Fibroblast of skin of back (primary cell): Measurements from ENCODE around the gene COCH. TPM values are rescaled to one million over a fixed set of nuclear protein-coding genes. Genes with fewer than 3 reads are reported as not detected.

ENCODE experiments used
- DNase-seq: peaks from one replicate; pipeline ENCODE4 v3.0.0-alpha.2; 2013
- polyA plus RNA-seq, 2 experiments: library from polyadenylated mRNA; unstranded; fragments of 120-200 nt; gene quantifications; one replicate each; pipeline ENCODE4 v1.2.1, GENCODE V29; 2013; ENCODE audit not compliant: insufficient read length in 2 of 2

The COCH gene
- 4.3 TPM for polyA plus RNA-seq (2013, experiment 1 of 2; ENCODE audit: insufficient read length)
- polyA plus RNA-seq (2013, experiment 2 of 2; ENCODE audit: insufficient read length) = 2.1 TPM

DNA sequence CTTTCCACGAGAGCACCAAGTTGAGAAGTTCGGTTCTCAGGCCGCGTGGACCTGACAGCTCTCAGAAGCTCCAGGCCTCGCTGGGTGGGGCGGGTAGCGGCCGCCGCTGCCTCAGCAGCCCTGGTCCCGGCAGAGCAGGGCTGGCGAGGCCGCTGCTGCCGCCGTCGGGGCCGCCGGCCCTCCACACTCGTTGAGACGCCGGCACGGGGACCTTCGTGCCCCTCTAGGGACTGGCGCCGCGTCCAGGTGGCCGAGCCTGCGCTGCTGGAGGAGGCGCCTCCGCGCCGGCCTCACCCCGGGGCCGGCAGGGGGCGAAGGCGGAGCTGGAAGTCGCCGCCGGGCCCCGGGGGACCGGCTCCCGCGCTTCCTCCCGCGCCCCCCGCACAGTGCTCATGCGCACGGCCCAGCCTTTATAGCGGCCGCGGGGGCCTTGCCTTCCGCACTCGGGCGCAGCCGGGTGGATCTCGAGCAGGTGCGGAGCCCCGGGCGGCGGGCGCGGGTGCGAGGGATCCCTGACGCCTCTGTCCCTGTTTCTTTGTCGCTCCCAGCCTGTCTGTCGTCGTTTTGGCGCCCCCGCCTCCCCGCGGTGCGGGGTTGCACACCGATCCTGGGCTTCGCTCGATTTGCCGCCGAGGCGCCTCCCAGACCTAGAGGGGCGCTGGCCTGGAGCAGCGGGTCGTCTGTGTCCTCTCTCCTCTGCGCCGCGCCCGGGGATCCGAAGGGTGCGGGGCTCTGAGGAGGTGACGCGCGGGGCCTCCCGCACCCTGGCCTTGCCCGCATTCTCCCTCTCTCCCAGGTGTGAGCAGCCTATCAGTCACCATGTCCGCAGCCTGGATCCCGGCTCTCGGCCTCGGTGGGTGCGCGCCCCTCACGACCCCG lies at the start of gene COCH:
TSS of gene COCH (plus strand) at position 440 of the 879 bp plus-strand sequence. CDS start at position 820, 380 bp downstream.
- peak; percentile 20 for DNase-seq

GRCh38 chr14:30826070-30826469 lies 48.3 kb upstream of the COCH start:
- DNase-seq = no peak

DNA sequence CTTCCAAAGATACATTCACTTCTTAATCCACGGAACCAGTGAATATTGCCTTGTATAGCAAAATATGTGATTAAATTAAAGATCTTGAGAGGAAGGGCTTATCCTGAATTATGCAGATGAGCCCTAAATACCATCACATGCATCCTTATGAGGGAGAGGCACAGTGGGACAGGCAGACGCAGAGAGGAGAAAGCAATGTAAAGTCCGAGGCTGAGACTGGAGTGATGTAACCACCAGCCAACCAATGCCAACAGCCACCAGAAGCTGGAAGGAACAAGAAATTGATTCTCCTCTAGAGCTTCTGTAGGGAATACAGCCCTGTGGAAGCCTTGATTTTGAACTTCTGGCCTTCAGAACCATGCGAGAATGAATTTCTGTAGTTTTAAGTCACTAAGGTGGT lies 44.5 kb upstream of the COCH start:
- no peak for DNase-seq

GRCh38 chr14:30834353-30834752 lies 40.0 kb upstream of the COCH start:
- DNase-seq = no peak

- no peak for DNase-seq
These were observed 36.0 kb upstream of the COCH start for GRCh38 chr14:30838351-30838750.

- DNase-seq = no peak
These were observed 34.1 kb upstream of the COCH start for GRCh38 chr14:30840086-30840779.

DNA sequence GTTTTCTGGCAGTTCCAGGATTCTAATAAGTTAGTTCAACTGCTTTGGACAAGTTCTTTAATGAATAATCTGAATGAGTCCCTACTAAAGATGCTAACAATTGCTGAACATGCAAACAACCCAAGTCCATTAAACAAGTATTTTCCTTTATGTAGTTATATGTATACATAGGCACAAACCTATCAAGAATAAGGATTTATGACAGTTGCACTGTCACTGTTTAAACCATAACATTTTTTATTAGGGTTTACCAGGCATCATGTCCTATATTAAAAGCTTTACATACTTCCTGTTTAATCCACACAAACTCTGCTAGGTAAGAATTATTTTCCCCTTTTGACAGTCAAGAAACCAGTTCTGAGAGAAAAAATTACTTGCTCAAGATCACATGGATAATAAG lies 31.9 kb upstream of the COCH start:
- DNase-seq = no peak

GRCh38 chr14:30848449-30849240 lies 25.7 kb upstream of the COCH start:
- no peak for DNase-seq

DNA sequence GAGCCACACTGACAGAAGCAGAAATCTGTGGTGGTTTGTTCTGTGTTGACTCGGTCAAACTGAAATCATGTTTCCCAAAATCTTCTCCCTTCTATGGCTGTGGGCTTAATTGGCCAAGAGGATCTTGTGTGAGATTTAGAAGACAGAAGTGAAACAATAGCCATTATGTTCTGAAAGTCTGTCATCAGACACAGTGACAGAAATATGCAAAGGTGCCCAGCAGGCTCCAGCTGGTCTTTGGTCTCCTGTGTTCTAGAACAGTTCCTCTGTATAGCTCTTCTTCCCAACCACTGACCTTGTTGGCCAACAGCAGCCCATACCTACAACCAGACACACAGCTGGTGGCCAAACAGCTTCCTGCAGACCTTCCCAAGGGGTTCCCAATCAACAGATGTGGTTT lies 25.0 kb upstream of the COCH start:
- no peak for DNase-seq

- DNase-seq = no peak
These were observed 24.4 kb upstream of the COCH start for GRCh38 chr14:30849983-30850382.

DNA sequence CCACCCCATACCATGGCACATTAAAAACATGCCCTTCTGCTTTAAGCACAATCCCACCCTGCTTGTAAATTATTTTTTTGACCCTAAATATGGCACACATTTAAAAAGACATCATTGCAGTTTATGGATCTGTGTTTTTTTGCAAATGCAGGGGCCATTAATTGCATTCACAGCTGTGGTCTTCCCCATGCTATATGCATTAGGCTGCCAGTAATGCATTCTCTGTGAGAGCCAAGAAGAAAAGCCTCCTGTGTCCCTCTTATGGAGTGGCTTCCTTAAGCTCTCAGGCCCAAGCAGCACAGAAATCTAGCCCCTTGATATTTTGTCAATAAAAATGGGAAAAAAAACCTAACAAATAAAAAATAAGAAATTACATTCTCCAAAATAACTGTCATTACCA lies 20.4 kb upstream of the COCH start:
- no peak for DNase-seq

- DNase-seq = no peak
These were observed 19.9 kb upstream of the COCH start for GRCh38 chr14:30854492-30854891.

DNA sequence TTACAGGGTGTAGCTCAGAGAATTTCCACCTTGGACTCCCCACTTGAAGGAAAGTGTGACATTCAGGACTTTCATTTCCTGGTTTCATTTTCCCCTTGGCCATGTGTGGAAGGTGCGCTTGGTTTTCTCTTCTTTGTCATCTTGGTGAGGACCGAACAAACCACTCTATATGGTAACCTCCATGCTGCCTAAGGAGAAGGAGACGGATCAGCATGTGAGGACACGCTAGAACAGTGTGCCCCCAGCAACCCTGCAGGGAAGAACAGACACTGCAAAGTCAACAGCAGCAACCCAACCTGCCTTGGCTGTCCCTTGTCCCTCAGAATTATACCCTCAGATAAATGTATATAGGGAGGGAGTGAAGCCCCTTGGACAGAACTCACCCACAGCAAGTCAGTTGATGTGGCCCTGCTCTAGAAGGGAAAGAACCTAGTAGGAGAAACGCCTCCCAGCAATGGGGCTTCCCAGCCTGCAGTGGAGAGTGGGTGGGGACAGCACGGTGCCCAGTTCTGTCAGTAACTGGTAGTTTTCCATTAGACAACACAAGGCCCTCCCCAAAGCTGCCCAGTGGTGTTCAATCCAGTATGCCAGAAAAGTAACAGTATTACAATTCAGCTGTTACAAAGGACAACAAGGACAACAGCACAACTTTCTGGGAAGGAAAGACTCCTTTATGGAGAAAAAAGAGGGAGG lies 18.9 kb upstream of the COCH start:
- no peak for DNase-seq

DNA sequence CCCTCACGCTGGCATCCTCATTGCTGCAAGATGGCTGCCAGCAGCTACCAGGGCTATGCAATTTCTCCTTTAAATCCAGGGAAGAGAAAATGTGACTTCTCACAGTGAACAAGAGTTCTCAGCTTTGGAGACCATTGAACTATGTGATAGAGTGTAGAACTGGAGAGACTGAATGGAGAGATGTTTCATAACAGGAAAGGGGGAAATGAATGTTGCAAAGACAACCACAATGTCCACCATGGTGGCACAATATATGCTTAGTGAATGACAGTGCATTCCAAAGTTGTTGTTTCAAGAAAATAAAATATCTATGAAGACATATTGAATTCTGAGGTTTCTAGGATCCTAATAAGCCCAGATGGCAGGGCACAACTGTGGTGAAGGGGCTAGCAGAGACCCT lies 13.2 kb upstream of the COCH start:
- DNase-seq = peak; percentile 25

DNA sequence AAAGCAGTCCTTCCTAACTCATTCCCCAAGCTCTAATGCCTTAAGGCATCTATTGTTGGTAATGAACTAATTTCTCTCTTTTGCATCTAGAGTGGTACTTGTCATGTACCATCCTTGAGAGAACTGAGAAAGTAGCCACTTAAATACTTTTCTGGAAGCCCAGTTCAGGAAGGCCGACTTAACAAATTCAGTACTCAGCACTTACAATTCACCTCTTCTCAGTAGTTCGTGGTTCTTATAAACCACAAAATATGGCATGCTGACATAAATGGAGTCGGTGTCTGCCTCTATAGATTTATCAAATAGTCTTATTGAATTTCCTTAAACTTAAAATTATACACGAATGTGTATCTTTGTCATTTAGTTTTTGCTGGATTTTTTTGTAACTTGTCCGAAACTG lies 9.4 kb upstream of the COCH start:
- DNase-seq = no peak

DNA sequence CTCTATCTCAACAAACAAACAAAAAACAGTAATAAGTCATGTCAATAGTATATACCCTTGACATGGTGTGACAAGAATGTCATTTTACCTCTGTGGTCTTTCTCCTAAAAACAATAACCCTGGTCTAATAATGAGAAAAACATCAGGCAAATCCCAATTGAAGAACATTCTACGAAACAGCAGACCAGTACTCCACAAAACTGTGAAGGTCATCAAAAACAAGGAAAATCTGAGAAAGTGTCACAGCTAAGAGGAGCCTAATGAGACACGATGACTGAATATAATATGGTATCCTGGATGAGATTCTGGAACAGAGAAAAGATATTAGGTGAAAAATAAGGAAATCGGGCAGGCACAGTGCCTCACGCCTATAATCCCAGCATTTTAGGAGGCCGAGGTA lies 5.6 kb upstream of the COCH start:
- no peak for DNase-seq

GRCh38 chr14:30869551-30870155 lies 4.7 kb upstream of the COCH start:
- no peak for DNase-seq

GRCh38 chr14:30872602-30873001 lies 1.8 kb upstream of the COCH start:
- no peak for DNase-seq

DNA sequence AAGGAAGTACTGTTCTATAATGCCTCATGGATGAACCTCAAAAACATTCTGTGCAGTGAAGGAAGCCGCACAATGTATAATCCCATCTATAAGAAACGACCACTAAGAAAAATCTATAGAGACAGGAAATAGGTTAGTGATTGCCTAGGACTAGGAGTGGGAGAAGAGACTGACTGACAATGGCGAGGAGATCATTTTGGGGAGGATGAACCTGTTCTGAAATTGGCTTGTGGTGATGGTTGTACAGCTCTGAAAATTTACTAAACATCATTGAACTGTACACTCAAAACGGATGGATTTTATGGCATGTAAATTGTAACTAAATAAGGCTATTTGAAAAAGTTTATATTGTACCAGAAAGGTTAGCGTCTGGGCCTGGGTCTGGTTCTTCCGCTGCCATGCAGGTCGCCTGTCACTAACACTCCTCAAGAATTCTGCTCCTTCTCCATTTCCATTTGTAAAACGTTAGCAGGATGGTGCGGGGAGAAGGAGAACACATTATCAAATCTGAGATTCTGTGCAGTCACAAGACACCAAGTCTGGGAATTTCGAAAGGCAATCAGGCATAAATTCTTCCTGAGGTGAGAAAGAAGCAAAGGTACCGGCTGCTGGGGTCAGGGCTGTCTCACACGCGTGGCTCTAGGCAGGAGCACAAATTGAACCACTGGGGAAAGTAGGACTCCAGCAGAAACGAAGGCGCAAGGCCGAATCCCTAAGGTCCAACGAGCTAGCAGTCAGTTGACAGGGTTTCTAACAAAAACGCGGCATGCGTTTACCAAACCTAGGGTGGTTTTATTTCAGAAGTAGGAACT lies 845 bp upstream of the COCH start:
- DNase-seq = no peak

GRCh38 chr14:30874999-30875787 lies 834 bp downstream of the COCH start:
- no peak for DNase-seq

DNA sequence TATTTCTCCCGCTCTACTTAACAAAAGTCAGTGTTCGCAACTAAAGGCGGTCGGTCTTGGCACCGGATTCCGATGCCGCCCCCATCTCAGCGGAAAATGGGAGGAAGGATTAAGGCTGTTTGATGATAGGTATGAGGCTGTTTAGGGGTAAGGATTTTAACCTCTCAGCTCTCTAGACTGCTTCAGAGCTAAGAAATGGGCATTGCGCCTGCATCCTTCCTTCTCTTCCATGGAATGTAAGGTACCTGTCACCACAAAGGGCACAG lies 1.4 kb downstream of the COCH start:
- no peak for DNase-seq
